Left lung (tissue), 10 donors: ENCODE data around the gene GSTK1. TPM values are rescaled to one million over a fixed set of nuclear protein-coding genes. Genes with fewer than 3 reads are reported as not detected.

Experiments
- ATAC-seq: fragments of 200-7000 bp; cut with Tn5 transposase; one replicate; pipeline ENCODE4 v1.9.1; 2020; ENCODE audit warnings: moderate library complexity
- DNase-seq, 4 donors: peaks; one replicate each; pipeline ENCODE4 v3.0.0-alpha.2; 2013 to 2020
- H3K27ac ChIP-seq, 2 donors: fragments of 200-600 bp; sonication (generic) in 1 of 2; one replicate each; pipeline versions ENCODE4 v1.5.0 to v1.8.0; 2020 to 2021
- H3K27me3 ChIP-seq, 2 donors: fragments of 200-600 bp; sonication (generic) in 1 of 2; one replicate each; pipeline versions ENCODE4 v1.5.0 to v1.8.0; 2020 to 2021
- H3K36me3 ChIP-seq, 2 donors: fragments of 200-600 bp; sonication (generic) in 1 of 2; one replicate each; pipeline versions ENCODE4 v1.5.0 to v1.8.0; 2020 to 2021
- H3K4me1 ChIP-seq, 2 donors: fragments of 200-600 bp; one replicate each; pipeline ENCODE4 v1.8.0; 2021
- H3K4me3 ChIP-seq, 2 donors: fragments of 200-600 bp; sonication (generic) in 1 of 2; one replicate each; pipeline versions ENCODE4 v1.5.0 to v1.8.0; 2020 to 2021; ENCODE audit warnings: mild to moderate bottlenecking in 1 of 2
- H3K9me3 ChIP-seq, 2 donors: fragments of 200-600 bp; sonication (generic) in 1 of 2; one replicate each; pipeline versions ENCODE4 v1.5.0 to v1.8.0; 2020 to 2021
- CTCF ChIP-seq, 2 donors: fragments of 200-600 bp; sonication (generic) in 1 of 2; IDR thresholded peaks; one replicate each; pipeline versions ENCODE4 v1.5.0 to v1.8.0; 2021; ENCODE audit warnings: antibody characterized with exemption in 2 of 2
- intact Hi-C, 2 donors: fragments of 100-400 bp; cut with DNase I; formaldehyde crosslinking; loops; one replicate each; pipeline versions ENCODE4 v1.11.2 to v1.14.2; 2022
- polyA plus RNA-seq, 6 donors: library from polyadenylated mRNA; unstranded; fragments of 120-200 nt; gene quantifications; one replicate each; pipeline ENCODE4 v1.2.1, GENCODE V29; 2013; ENCODE audit not compliant: insufficient read length in 6 of 6
- total RNA-seq, 2 donors: library from RNA; stranded (reverse); fragmentation: NEBNext Ultra II Directional; extraction: Animal tissue kit (Norgen Biotek cat#: 25700); gene quantifications; one replicate each; pipeline ENCODE4 v1.2.1, GENCODE V29; 2021
- donor health status: DM: no; HTN: yes; CAD: no.
- donor health status: DM: no; HTN: no; CAD: no.

The GSTK1 gene
- total and polyA plus RNA-seq, 8 donors: 109 to 151 (median 122) TPM

- H3K9me3 ChIP-seq: no peaks in the 10 kb centered on the region
- no peak overlapping the region for H3K4me3 ChIP-seq
- H3K27ac ChIP-seq: no peak overlapping the region
- ATAC-seq: no peak
- no peaks in the 10 kb centered on the region for H3K27me3 ChIP-seq
- H3K36me3 ChIP-seq: no peaks in the 10 kb centered on the region
- intact Hi-C loops: no loop called here
- no peak for DNase-seq
- H3K4me1 ChIP-seq: peaks cover 0 to 8% of the 10 kb centered on the region in 2 donors
- TF ChIP-seq CTCF (IDR thresholded peaks at IDR 0.05): no peak
Observed at GRCh38 chr7:143256325-143256724, 6.9 kb upstream of the GSTK1 start.

GRCh38 chr7:143256932-143257331, 6.3 kb upstream of the GSTK1 start:
- Histone ChIP-seq H3K27me3 (no peaks in the 10 kb centered on the region), H3K36me3 (no peaks in the 10 kb centered on the region), H3K9me3 (no peaks in the 10 kb centered on the region), H3K27ac (no peak overlapping the region), H3K4me1 (peaks cover 0 to 8% of the 10 kb centered on the region in 2 donors), H3K4me3 (no peak overlapping the region)
- no peak for ATAC-seq
- intact Hi-C loops: no loop called here
- no peak for TF ChIP-seq CTCF (IDR thresholded peaks at IDR 0.05)
- no peak for DNase-seq

- intact Hi-C loops: no loop called here
- TF ChIP-seq CTCF (IDR thresholded peaks at IDR 0.05): no peak
- Histone ChIP-seq H3K4me3 (no peak overlapping the region), H3K36me3 (no peaks in the 10 kb centered on the region), H3K27ac (no peak overlapping the region), H3K27me3 (no peaks in the 10 kb centered on the region), H3K9me3 (no peaks in the 10 kb centered on the region), H3K4me1 (peaks cover 0 to 8% of the 10 kb centered on the region in 2 donors)
- ATAC-seq: no peak
- no peak for DNase-seq
Observed at GRCh38 chr7:143257501-143257900, 5.7 kb upstream of the GSTK1 start.

GRCh38 chr7:143258831-143259230, 4.4 kb upstream of the GSTK1 start:
- Histone ChIP-seq H3K27ac (peak overlapping the region; percentile 20 to 47), H3K4me3 (no peak overlapping the region), H3K4me1 (peaks cover 0 to 13% of the 10 kb centered on the region in 2 donors), H3K36me3 (no peaks in the 10 kb centered on the region), H3K27me3 (no peaks in the 10 kb centered on the region), H3K9me3 (no peaks in the 10 kb centered on the region)
- intact Hi-C loops: no loop called here
- no peak for TF ChIP-seq CTCF (IDR thresholded peaks at IDR 0.05)
- DNase-seq: no peak
- peak; percentile 51 for ATAC-seq

- no peaks in the 10 kb centered on the region for H3K36me3 ChIP-seq
- H3K9me3 ChIP-seq: no peaks in the 10 kb centered on the region
- intact Hi-C loops: no loop called here
- no peaks in the 10 kb centered on the region for H3K27me3 ChIP-seq
- DNase-seq: no peak
- no peak for TF ChIP-seq CTCF (IDR thresholded peaks at IDR 0.05)
- H3K4me1 ChIP-seq: peaks cover 8 to 23% of the 10 kb centered on the region in 2 donors
- ATAC-seq: no peak
- H3K4me3 ChIP-seq: no peak overlapping the region
- H3K27ac ChIP-seq: no peak overlapping the region
Observed at GRCh38 chr7:143259765-143260164, 3.5 kb upstream of the GSTK1 start.
